HepG2 (cell line): ENCODE measurements around the gene ACSL5. TPM values are rescaled to one million over a fixed set of nuclear protein-coding genes. Genes with fewer than 3 reads are reported as not detected.

Source experiments
- ATAC-seq: fragments of 200-7000 bp; cut with Tn5 transposase; 3 replicates; pipeline ENCODE4 v1.9.1; 2020; ENCODE audit warnings: mild to moderate bottlenecking, moderate library complexity
- BruUV-seq: library from RNA; stranded (reverse); fragments of 400-500 nt; replicated peaks from 2 replicates; lab custom pipeline; 2021; lab: Mats Ljungman, UMichigan
- CTCF ChIA-PET: fragments of 300-600 bp; formaldehyde crosslinking; extraction: SDS; loops from one replicate; lab custom pipeline; 2021; ENCODE audit warnings: low total read pairs, inconsistent platforms, low intra/inter-chr PET ratio; lab: Yijun Ruan, JAX
- POLR2A ChIA-PET: fragments of 350-600 bp; sonication (Branson Sonifier 250); formaldehyde crosslinking; loops from one replicate; lab custom pipeline; 2020; ENCODE audit warnings: antibody characterized with exemption, inconsistent platforms; lab: Yijun Ruan, JAX
- DNase-seq: peaks from one replicate; pipeline ENCODE4 v3.0.0-alpha.2; 2015; ENCODE audit warnings: low spot score
- FAIRE-seq: peaks from 3 replicates; lab custom pipeline; 2011; peaks lifted over from hg19 to GRCh38; lab: Jason Lieb, UNC
- H2AFZ ChIP-seq: one replicate; pipeline ENCODE4 v1.6.1; 2011; ENCODE audit warnings: low read length, inconsistent platforms
- H3K27ac ChIP-seq: fragments of 300-600 bp; 3 replicates; pipeline ENCODE4 v1.8.0; 2011; ENCODE audit warnings: mixed run types, mild to moderate bottlenecking, mixed read lengths, low read length, inconsistent platforms; ENCODE audit not compliant: insufficient read depth; ENCODE audit errors: extremely low read length
- H3K27me3 ChIP-seq, 2 experiments: fragments of 200-600 bp in 1 of 2; 2 replicates in 1 of 2; 3 replicates in 1 of 2; pipeline versions ENCODE4 v1.6.0 to v1.8.0; 2011; ENCODE audit warnings: low read length in 2 of 2, mild to moderate bottlenecking in 2 of 2, moderate library complexity in 2 of 2, inconsistent platforms in 1 of 2; ENCODE audit not compliant: insufficient read depth in 2 of 2, control insufficient read depth in 1 of 2
- H3K36me3 ChIP-seq, 2 experiments: fragments of 200-600 bp in 1 of 2; replicated peaks in 1 of 2; 2 replicates in 1 of 2; 3 replicates in 1 of 2; pipeline versions ENCODE4 v1.5.1 to v1.8.0; 2011; ENCODE audit warnings: low read length in 2 of 2, inconsistent platforms in 1 of 2; ENCODE audit not compliant: insufficient read depth in 2 of 2, control insufficient read depth in 1 of 2
- H3K4me1 ChIP-seq: 2 replicates; pipeline ENCODE4 v1.5.1; 2012; ENCODE audit warnings: low read length, inconsistent platforms; ENCODE audit not compliant: insufficient read depth
- H3K4me2 ChIP-seq: 2 replicates; pipeline ENCODE4 v1.6.0; 2011; ENCODE audit warnings: low read depth, low read length, inconsistent platforms
- H3K4me3 ChIP-seq, 3 experiments: fragments of 200-600 bp in 1 of 3; sonication (generic), shearing (Covaris generic) in 1 of 3; replicated peaks in 1 of 3; 2 replicates each; pipeline ENCODE4 v1.5.1; 2011 to 2016; ENCODE audit warnings: low read length in 3 of 3, inconsistent platforms in 2 of 3, low read depth in 2 of 3, mild to moderate bottlenecking in 2 of 3, control low read depth in 1 of 3, mixed read lengths in 1 of 3; ENCODE audit not compliant: insufficient read depth in 1 of 3
- H3K79me2 ChIP-seq: one replicate; pipeline ENCODE4 v1.6.1; 2011; ENCODE audit warnings: low read length, inconsistent platforms; ENCODE audit not compliant: insufficient read depth
- H3K9ac ChIP-seq: 2 replicates; pipeline ENCODE4 v1.6.0; 2011; ENCODE audit warnings: mild to moderate bottlenecking, low read depth, low read length, inconsistent platforms; ENCODE audit not compliant: insufficient read depth
- H3K9me3 ChIP-seq: 2 replicates; pipeline ENCODE4 v1.5.1; 2012; ENCODE audit warnings: mild to moderate bottlenecking, low read length
- H4K20me1 ChIP-seq: 2 replicates; pipeline ENCODE4 v1.6.0; 2011; ENCODE audit warnings: inconsistent platforms, mild to moderate bottlenecking, low read length, moderate library complexity; ENCODE audit not compliant: insufficient read depth
- EED ChIP-seq: sonication (generic); formaldehyde crosslinking; IDR thresholded peaks from 2 replicates; pipeline ENCODE4 v1.5.0; 2020; ENCODE audit warnings: mild to moderate bottlenecking, missing genetic modification reagents
- ETV6 ChIP-seq: sonication (generic); formaldehyde crosslinking; conservative IDR thresholded peaks from 2 replicates; pipeline ENCODE4 v1.4.0; 2020; ENCODE audit warnings: missing genetic modification reagents
- FOSL2 ChIP-seq: sonication (generic); formaldehyde crosslinking; IDR thresholded peaks from 2 replicates; pipeline ENCODE4 v1.4.0; 2020; ENCODE audit warnings: missing genetic modification reagents
- GLI4 ChIP-seq: sonication (generic); formaldehyde crosslinking; IDR thresholded peaks from 2 replicates; pipeline ENCODE4 v1.5.1; 2020; ENCODE audit warnings: missing genetic modification reagents, mild to moderate bottlenecking, moderate library complexity, borderline replicate concordance
- LCORL ChIP-seq, 2 experiments: fragments of 450-650 bp in 1 of 2; sonication (generic) in 1 of 2; formaldehyde crosslinking in 1 of 2; IDR thresholded peaks; 2 replicates each; pipeline versions ENCODE4 v1.5.0 to v1.6.1; 2017 to 2020; ENCODE audit warnings: antibody characterized with exemption in 1 of 2, missing genetic modification reagents in 1 of 2
- NAIF1 ChIP-seq: sonication (generic); formaldehyde crosslinking; IDR thresholded peaks from 2 replicates; pipeline ENCODE4 v1.5.0; 2020; ENCODE audit warnings: mild to moderate bottlenecking, missing genetic modification reagents, borderline replicate concordance
- SRSF1 ChIP-seq: fragments of 200-400 bp; formaldehyde crosslinking; optimal IDR thresholded peaks from 2 replicates; pipeline ENCODE3; 2017; ENCODE audit warnings: mild to moderate bottlenecking, low read depth, low read length, moderate library complexity
- SRSF4 ChIP-seq: fragments of 200-400 bp; formaldehyde crosslinking; IDR thresholded peaks from one replicate; pipeline ENCODE4 v1.6.1; 2018; ENCODE audit warnings: mild to moderate bottlenecking, low read depth, low read length, moderate library complexity; ENCODE audit not compliant: poor library complexity, severe bottlenecking
- ZBTB7A ChIP-seq: sonication (generic); formaldehyde crosslinking; IDR thresholded peaks from 2 replicates; pipeline ENCODE4 v1.8.0; 2022; ENCODE audit warnings: mild to moderate bottlenecking, missing genetic modification reagents
- ZNF124 ChIP-seq: sonication (generic); formaldehyde crosslinking; IDR thresholded peaks from 2 replicates; pipeline ENCODE4 v1.4.0; 2020; ENCODE audit warnings: missing genetic modification reagents
- ZNF225 ChIP-seq: sonication (generic); formaldehyde crosslinking; IDR thresholded peaks from 2 replicates; pipeline ENCODE4 v1.4.0; 2020; ENCODE audit warnings: mild to moderate bottlenecking, missing genetic modification reagents
- ZNF333 ChIP-seq: sonication (generic); formaldehyde crosslinking; IDR thresholded peaks from 2 replicates; pipeline ENCODE4 v1.4.0; 2020; ENCODE audit warnings: mild to moderate bottlenecking, missing genetic modification reagents, borderline replicate concordance
- ZNF546 ChIP-seq: sonication (generic); formaldehyde crosslinking; conservative IDR thresholded peaks from 2 replicates; pipeline ENCODE4 v1.8.1; 2023; ENCODE audit warnings: mild to moderate bottlenecking, missing genetic modification reagents
- ZNF720 ChIP-seq: sonication (generic); formaldehyde crosslinking; IDR thresholded peaks from 2 replicates; pipeline ENCODE4 v1.4.0; 2020; ENCODE audit warnings: missing genetic modification reagents
- WGBS: methylation state at CpG from one replicate; pipeline ENCODE4 v1.1.6; 2017; ENCODE audit warnings: low lambda C conversion rate; 5-methylcytosine and 5-hydroxymethylcytosine counted together
- in situ Hi-C: cut with HindIII; loops from 2 replicates; pipeline ENCODE4 v1.10.0; 2017; ENCODE audit warnings: low pct_unique_long_range_greater_than_20kb; ENCODE audit not compliant: extremely low pct_ligation_motif_present
- intact Hi-C: fragments of 100-400 bp; cut with micrococcal nuclease; formaldehyde crosslinking; loops from one replicate; pipeline ENCODE4 v1.10.0; 2022; ENCODE audit not compliant: unreplicated experiment
- polyA plus RNA-seq, 8 experiments: library from polyadenylated mRNA; depleted of rRNA in 3 of 8; stranded (reverse) in 7 of 8; unstranded in 1 of 8; fragments of >200 nt; fragmentation: Illumina TruSeq in 4 of 8; extraction: Trizol in 4 of 8; gene quantifications; 2 replicates each; pipeline versions ENCODE4 v1.2.1 to v1.2.3, GENCODE V29; 2011 to 2016; ENCODE audit warnings: low read depth in 4 of 8, missing spikeins in 1 of 8, mixed read lengths in 1 of 8; ENCODE audit not compliant: insufficient read depth in 1 of 8
- total RNA-seq, 5 experiments: library from RNA; depleted of rRNA; stranded (reverse); fragments of >200 nt; fragmentation: Illumina TruSeq; extraction: Trizol; gene quantifications; 2 replicates each; pipeline ENCODE4 v1.2.3, GENCODE V29; 2016; ENCODE audit warnings: low read depth in 1 of 5
- TF ChIP-seq, protein P1 (sequence below): conservative IDR thresholded peaks from 2 replicates; pipeline ENCODE4 v1.6.1; 2018; ENCODE audit warnings: missing genetic modification reagents
- TF ChIP-seq, protein P2 (sequence below): sonication (generic); formaldehyde crosslinking; IDR thresholded peaks from 2 replicates; pipeline ENCODE4 v1.4.0; 2020; ENCODE audit warnings: missing genetic modification reagents
- TF ChIP-seq, protein P3 (sequence below): sonication (generic); formaldehyde crosslinking; IDR thresholded peaks from 2 replicates; pipeline ENCODE4 v1.5.0; 2020; ENCODE audit warnings: missing genetic modification reagents, mild to moderate bottlenecking, borderline replicate concordance

ACSL5 gene
- total and polyA plus RNA-seq, 2 of the 13 experiments (the other 11 are each of a cell fraction or from before 2014, with no cell fraction given), result 56.4 to 82.5 TPM

GRCh38 chr10:112446055-112446854 lies 72.3 kb downstream of the ACSL5 start:
- 4% methylated on average over 18 of the region's 20 CpGs for WGBS
- H3K27ac ChIP-seq, result peak overlapping the region; percentile 94
- intact Hi-C loops, result no loop called here
- no peak for FAIRE-seq
- ChIA-PET POLR2A (interaction anchor here (0.9 to 1.1 kb wide), 2 partner anchors 72 to 81 kb away, joined by 3 read pairs; partner anchors contain the start of gene ACSL5), CTCF (no interaction called here)
- DNase-seq, result no peak
- ATAC-seq, result peak; percentile 5; the same call in 1 of the 3 replicates
- H3K9me3 ChIP-seq, result no peaks in the 10 kb centered on the region
- H3K79me2 ChIP-seq, result peaks cover 52% of the 10 kb centered on the region
- BruUV-seq, result no TSS peak
- H4K20me1 ChIP-seq, result no peaks in the 10 kb centered on the region
- peak overlapping the region; percentile 92 to 96 (median 96) for H3K4me3 ChIP-seq
- peak overlapping the region; percentile 78 for H3K4me2 ChIP-seq
- peaks cover 4 to 21% of the 10 kb centered on the region in 2 experiments; a peak in 3 of 5 replicates for H3K36me3 ChIP-seq
- H3K4me1 ChIP-seq, result peaks cover 32% of the 10 kb centered on the region
- in situ Hi-C loops, result loop anchor here (25.0 kb wide), 2 partner anchors 109 to 309 kb away; no protein-coding TSS in a partner anchor
- peak overlapping the region; percentile 95 for H2AFZ ChIP-seq
- no peaks in the 10 kb centered on the region; a peak in 1 of 5 replicates for H3K27me3 ChIP-seq
- peak overlapping the region; percentile 96 for H3K9ac ChIP-seq
- TF ChIP-seq, protein P1, sequence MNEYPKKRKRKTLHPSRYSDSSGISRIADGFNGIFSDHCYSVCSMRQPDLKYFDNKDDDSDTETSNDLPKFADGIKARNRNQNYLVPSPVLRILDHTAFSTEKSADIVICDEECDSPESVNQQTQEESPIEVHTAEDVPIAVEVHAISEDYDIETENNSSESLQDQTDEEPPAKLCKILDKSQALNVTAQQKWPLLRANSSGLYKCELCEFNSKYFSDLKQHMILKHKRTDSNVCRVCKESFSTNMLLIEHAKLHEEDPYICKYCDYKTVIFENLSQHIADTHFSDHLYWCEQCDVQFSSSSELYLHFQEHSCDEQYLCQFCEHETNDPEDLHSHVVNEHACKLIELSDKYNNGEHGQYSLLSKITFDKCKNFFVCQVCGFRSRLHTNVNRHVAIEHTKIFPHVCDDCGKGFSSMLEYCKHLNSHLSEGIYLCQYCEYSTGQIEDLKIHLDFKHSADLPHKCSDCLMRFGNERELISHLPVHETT, result peak; percentile 19; the same call in 1 of the 2 replicates
- TF ChIP-seq ZNF720 (CRISPR knock-in tag), result no peak
- TF ChIP-seq SRSF4, result no peak
- 0 out of 2 replicates have a peak, but pooled peaks have one; percentile 7 for TF ChIP-seq GLI4
- 0 out of 2 replicates have a peak, but pooled peaks have one; percentile 19 for TF ChIP-seq ZNF124 (CRISPR knock-in tag)
- TF ChIP-seq ZBTB7A (CRISPR knock-in tag), result peak; percentile 28; the same call in 1 of the 2 replicates
- TF ChIP-seq ZNF546 (CRISPR knock-in tag), result 0 out of 2 replicates have a peak, but pooled peaks have one; percentile 1
- TF ChIP-seq FOSL2 (CRISPR knock-in tag), result 0 out of 2 replicates have a peak, but pooled peaks have one; percentile 12
- no peak for TF ChIP-seq SRSF1
- TF ChIP-seq ZNF225 (CRISPR knock-in tag), result peak; percentile 19; the same call in 1 of the 2 replicates
- peak; percentile 12; the same call in 1 of the 2 replicates for TF ChIP-seq EED (CRISPR knock-in tag)
- no peak for TF ChIP-seq NAIF1 (CRISPR knock-in tag)
- TF ChIP-seq, protein P2, sequence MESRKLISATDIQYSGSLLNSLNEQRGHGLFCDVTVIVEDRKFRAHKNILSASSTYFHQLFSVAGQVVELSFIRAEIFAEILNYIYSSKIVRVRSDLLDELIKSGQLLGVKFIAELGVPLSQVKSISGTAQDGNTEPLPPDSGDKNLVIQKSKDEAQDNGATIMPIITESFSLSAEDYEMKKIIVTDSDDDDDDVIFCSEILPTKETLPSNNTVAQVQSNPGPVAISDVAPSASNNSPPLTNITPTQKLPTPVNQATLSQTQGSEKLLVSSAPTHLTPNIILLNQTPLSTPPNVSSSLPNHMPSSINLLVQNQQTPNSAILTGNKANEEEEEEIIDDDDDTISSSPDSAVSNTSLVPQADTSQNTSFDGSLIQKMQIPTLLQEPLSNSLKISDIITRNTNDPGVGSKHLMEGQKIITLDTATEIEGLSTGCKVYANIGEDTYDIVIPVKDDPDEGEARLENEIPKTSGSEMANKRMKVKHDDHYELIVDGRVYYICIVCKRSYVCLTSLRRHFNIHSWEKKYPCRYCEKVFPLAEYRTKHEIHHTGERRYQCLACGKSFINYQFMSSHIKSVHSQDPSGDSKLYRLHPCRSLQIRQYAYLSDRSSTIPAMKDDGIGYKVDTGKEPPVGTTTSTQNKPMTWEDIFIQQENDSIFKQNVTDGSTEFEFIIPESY (CRISPR knock-in tag), result 0 out of 2 replicates have a peak, but pooled peaks have one; percentile 7
- no peak for TF ChIP-seq LCORL (IDR thresholded peaks at IDR 0.05)
- TF ChIP-seq LCORL (CRISPR knock-in tag; IDR thresholded peaks at IDR 0.05), result 0 out of 2 replicates have a peak, but pooled peaks have one; percentile 1
- TF ChIP-seq, protein P3, sequence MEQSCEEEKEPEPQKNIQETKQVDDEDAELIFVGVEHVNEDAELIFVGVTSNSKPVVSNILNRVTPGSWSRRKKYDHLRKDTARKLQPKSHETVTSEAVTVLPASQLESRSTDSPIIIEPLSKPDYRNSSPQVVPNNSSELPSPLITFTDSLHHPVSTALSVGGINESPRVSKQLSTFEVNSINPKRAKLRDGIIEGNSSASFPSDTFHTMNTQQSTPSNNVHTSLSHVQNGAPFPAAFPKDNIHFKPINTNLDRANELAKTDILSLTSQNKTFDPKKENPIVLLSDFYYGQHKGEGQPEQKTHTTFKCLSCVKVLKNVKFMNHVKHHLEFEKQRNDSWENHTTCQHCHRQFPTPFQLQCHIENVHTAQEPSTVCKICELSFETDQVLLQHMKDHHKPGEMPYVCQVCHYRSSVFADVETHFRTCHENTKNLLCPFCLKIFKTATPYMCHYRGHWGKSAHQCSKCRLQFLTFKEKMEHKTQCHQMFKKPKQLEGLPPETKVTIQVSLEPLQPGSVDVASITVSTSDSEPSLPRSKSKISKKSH (CRISPR knock-in tag), result 0 out of 2 replicates have a peak, but pooled peaks have one; percentile 10
- TF ChIP-seq ETV6 (CRISPR knock-in tag), result no peak
- TF ChIP-seq ZNF333 (CRISPR knock-in tag), result no peak
